DMS153 (cell line): ENCODE data around the gene THSD7B.
A peak's percentile ranks its signal among the peaks of the same experiment; 100 is the strongest.
"Not testable (repeated sequence)": the region's sequence is repeated elsewhere in the genome, so short reads cannot be mapped to it uniquely, and the experiment has no call there.

Experiments used
- DNase-seq: peaks from one replicate; lab custom pipeline; 2025; lab: John Stamatoyannopoulos, UW

The THSD7B gene

DNA sequence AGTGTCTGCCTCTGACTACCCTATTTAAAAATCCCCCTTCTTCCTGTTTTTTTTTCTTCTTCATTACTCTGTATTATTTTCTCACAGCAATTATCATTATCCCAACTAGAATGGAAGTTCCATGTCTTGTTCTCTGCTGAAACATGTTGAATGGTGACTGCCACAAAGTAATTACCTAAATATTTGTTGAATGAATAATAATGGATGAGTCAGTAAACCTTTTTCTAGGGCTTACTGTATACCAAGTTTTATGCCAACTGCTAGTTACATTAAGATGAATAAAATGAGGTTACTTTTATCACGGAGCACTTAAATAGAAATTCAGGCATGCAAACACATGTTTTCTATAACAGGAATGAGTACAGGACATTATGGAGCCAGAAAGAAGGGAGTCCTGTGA lies 490.6 kb downstream of the THSD7B start:
- DNase-seq = no peak

DNA sequence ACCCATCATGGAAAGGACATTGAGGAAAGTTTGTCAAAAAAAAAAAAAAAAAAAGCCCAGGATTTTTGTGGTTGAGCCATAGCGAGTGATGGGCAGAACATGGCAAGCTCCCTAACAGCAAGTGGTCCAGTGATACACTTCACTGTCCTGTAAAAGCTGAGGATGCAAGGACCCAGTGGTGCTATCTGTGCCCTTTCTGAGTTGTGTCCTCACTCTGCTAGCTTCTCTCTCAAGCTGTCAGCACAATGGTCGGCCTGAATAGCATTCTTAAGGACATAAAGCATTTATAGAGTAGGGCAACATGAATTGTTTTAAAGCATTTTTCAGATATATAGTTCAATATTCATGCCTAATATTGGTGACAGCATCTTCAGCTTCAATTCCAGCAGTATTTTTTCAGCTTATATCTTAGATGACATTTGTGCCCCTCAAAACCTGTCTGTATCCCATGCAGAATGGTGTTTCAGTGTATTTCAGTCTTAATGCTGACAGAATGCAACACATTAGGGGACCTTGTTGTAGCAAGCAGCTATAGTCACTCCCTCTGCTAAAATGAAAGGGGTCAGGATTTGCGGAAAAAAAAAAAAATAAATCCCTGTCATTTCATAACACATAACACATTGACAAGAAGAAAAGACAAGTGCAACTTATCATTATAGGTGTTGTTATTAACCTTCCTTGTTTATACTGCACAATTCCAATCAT lies 496.7 kb downstream of the THSD7B start:
- no peak for DNase-seq

DNA sequence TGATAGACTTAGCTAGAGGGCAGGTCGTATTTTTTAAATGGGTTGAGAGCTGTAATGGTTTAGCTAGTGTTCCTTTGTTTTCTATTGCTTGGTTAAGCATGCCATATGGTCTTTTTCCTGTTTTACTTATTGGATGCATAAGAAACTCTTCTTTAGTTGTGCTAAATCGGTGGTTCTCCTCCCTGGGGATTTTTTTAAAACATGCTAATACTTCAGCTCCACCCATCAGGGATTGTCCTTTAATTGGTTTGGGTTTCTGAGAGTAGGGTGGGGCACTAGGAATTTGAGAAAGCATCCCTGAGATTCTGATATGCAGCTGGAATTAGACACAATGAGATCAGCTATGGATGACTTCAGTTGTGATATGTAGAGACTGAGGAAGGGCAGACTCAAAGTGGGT lies 497.2 kb downstream of the THSD7B start:
- no peak for DNase-seq

DNA sequence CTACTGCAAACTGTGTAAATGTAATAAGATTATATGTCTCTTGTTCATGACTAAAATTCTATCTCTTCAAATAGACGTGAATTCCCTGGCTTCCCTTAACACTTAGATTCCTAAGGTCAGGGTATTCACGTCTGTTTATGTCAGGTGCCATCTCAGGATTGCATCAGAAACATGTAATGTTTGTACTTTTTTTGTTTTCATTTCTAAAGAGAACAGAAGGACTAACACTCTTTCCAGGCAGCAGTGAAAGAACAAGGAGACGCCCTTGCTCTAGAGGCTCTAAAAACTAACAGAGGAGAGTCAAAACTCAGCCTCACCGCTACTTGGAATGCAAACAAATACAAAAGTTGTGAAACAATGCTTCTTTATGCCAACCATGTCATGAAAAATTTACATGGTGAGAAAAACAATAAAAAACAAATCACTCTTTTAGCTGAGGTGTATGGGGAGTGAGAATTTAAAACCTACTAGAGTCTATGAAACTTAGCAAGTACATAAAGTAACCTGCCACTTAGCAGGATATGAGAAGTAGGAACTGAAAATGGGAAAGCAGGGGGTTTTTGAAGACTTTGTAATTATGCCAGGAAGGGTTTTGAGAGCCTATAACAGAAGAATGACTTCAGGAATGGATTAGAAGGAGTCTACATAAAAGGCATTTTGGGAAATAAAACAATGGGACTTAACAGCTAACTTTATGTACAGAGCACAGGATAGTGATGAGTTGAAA lies 522.7 kb downstream of the THSD7B start:
- DNase-seq = no peak

DNA sequence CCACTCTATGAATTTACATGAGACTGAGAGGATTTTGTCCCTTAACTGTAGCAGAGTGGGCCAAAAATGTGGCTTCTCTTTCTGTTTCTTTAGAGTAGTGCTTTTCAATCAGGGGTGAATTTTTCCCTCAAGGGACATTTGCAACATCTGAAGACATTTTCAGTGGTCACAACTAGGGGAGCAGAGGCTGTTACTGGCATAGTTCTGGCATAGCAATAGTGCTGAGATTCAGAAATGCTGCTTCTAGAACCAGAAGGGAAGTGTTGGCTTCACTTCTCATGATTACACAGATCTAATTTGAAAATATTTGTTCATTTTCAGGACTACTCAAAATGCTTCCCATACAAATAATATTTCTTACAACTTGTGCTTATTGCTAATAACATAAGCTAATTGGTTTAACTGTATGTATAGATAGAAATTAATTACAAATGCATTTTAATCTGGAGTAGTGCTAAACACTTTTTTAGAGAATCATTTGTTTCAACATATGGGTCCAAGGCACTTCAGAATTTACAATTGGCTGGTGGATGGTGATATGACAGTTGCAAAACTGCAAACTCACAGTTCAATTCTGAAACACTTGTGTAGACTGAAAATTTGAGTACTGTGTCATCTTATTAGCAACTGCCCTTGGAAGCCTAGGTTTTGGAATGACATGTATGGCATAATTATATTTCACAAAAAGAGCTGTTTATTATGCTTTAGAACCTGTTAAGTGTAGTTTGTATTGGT lies 526.7 kb downstream of the THSD7B start:
- DNase-seq = no peak

DNA sequence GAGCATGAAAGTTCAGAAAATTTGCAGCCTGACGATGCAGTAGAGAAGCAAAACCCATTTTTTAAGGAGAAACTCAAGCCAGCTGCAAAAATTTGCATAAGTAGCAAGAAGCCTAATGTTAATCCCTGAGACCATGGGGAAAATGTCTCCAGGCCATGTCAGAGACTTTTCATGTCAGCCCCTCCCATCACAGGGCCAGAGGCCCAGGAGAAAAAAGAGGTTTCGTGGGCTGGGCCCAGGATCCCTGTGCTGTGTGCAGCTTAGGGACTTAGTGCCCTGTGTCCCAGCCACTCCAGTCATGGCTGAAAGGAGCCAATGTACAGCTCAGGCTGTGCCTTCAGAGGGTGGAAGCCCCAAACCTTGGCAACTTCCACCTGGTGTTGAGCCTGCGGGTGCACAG lies 533.0 kb downstream of the THSD7B start:
- DNase-seq = no peak

DNA sequence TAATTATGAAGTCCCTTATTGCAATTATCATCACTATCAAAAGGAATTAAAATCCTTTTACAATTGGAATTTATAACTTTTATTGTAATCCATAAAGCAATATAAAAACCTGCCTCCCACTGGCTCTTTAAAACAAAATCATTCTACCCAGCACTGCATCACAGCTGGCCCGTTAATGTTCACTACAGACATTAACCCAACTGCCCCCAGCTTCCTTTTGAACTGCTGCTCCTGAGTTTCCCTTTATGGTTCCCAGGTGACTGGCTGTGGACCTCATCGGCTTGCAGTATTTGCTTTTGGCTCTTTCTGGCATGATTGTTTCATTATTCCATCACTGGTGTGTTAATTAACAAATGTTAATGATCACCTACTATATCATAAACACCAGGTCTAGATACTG lies 535.6 kb downstream of the THSD7B start:
- no peak for DNase-seq

GRCh38 chr2:137302957-137303356 lies 537.6 kb downstream of the THSD7B start:
- DNase-seq = no peak

DNA sequence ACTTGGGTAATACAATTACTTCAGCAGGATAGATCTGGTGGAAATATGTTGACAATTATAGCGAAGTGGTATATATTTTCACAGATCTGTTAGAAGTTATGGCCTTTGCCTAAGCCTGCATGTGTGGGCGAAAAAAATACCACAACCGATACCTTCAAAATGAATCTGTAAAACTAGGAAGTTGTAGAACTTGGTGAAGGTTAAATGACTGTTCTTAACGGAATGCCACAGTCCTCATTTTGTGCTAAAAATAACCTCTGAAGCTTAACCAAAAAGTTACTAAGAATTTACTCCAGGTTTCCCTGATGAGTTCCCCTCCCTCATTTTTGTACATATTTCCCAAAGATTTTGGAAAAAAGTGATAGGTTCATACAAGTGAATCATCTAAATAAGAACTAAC lies 550.7 kb downstream of the THSD7B start:
- no peak for DNase-seq

GRCh38 chr2:137321566-137321965 lies 556.2 kb downstream of the THSD7B start:
- no peak for DNase-seq

DNA sequence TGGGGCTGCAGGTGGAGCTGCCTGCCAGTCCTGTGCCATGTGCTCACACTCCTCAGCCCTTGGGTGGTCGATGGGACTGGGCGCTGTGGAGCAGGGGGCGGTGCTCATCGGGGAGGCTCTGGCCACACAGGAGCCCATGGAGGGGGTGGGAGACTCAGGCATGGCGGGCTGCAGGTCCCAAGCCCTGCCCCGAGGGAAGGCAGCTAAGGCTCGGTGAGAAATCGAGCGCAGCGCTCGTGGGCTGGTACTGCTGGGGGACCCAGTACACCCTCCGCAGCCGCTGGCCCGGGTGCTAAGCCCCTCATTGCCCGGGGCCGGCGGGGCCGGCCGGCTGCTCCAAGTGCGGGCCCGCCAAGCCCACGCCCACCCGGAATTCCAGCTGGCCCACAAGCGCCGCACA lies 566.2 kb downstream of the THSD7B start:
- not testable (repeated sequence) for DNase-seq

DNA sequence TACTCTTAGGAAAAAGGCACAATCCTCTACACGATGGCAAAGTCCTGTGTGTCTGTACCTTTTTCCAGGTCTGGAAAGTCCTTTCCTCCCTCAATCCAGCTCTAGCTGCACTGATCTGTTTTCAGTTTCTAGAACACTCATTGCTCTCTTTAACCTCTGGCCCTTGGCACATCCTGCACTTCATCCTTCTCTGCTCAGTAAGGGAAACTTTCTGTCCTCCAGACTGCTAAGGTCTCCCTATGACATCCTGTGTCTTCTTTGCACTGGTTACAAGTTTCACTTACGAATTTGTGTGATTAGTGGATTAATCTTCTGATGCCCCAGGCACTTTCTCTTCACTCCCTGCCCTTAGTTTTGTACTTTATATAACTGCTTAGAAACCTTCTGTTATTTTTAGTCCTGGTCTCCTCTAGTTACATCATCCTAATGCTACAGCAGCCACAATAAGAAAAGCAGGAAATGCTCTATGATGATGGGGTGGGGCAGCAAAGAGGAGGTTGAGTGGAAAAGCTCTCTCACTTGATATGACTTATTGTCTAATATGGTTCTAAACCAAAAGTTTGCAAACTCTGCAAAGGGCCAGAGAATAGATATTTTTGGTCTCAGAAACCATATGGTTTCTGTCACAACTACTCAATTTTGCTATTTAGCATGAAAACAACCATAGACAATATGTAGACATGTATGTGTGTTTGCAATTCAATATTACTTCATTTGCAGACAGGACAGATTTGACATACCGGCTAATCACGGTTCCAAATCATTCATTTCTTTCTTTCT lies 568.2 kb downstream of the THSD7B start:
- DNase-seq = peak; percentile 9

DNA sequence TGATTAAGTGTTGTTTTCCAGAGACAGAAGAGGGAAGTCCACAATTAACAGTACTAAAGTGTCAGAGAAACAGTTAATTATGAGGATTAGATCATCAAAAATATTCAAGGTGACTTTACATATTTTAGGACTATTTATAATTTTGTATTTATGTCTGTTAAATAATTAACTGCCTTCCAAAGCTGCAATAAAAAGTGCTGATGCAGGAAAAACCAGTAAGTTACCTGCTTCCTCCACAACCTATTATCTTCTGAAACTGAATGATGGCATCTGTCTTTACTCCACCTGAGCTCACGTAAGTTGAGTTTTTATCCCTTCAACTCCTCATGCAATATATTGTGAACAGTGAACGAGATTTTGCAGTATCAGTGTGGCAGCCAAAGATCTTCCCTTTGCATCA lies 570.7 kb downstream of the THSD7B start:
- DNase-seq = no peak

DNA sequence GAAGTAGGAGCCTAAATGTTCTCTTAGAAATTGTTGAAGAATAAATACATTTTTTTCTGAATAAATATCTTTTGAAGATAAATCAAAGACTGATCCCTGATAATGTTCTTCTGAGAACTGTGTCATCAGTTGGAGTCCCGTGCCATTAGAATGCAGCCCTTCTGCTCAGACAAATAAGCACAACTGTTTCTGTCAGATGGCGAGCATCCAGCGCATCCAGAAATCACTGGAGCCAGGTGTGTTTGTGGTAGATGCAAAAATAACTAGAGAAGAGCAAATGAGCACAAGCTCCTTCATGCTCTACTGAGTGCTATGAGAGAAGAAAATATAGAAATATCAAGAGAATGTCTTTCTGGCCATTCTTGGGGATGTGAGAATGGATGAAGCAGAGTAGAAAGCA lies 573.7 kb downstream of the THSD7B start:
- DNase-seq = peak; percentile 31

- DNase-seq = no peak
Observed at GRCh38 chr2:137345994-137346393, 580.6 kb downstream of the THSD7B start.

DNA sequence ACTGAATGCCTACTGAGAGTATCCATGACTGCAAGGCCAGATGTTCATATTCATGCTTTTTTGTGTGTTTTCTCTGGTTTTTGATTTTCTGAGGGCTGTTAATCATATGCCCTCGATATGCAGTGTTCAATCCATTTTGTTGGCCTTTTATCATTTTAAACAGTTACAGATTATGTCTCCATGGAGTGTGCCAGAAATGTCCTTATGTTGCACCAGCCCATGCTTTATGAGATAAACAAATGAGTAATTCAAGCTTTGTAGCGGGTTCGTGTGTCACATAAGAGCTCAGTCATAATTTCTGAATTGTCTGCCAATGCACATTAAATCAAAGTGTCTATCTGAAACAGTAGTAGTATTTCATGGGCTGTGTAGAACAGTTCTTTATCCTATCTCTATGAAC lies 583.0 kb downstream of the THSD7B start:
- DNase-seq = peak; percentile 2

GRCh38 chr2:137357634-137358033 lies 592.3 kb downstream of the THSD7B start:
- no peak for DNase-seq

DNA sequence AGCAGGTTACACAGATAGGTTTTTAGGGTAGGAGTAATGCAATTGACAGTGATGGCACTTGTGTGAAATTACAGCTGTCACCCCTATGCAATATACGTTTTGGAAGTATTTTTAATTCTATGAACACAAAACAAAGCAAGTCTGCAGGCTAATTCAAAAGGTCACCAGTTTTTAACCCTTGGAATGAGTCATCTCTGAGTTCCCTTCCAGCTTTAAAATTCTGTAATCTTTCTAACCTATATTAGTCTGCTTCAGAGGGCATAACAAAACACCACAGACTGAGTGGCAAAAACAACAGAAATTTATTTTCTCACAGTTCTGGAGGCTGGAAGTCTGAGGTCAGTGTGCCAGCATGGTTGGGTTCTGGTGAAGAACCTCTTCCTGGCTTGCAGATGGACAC lies 602.0 kb downstream of the THSD7B start:
- DNase-seq = no peak

GRCh38 chr2:137369106-137369505 lies 603.8 kb downstream of the THSD7B start:
- no peak for DNase-seq

- no peak for DNase-seq
Observed at GRCh38 chr2:137379186-137379585, 613.8 kb downstream of the THSD7B start.

- DNase-seq = peak; percentile 7
Observed at GRCh38 chr2:137380610-137381009, 615.3 kb downstream of the THSD7B start.

- no peak for DNase-seq
Observed at GRCh38 chr2:137381731-137382130, 616.4 kb downstream of the THSD7B start.
